ENCODE data around the gene CACNA1B. TPM values are rescaled to one million over a fixed set of nuclear protein-coding genes. Genes with fewer than 3 reads are reported as not detected.

The CACNA1B gene
- polyA plus RNA-seq, 1 of the 3 experiments (the other 2 are of a cell fraction): 0.03 TPM

- TF ChIP-seq CHD2 (IDR thresholded peaks at IDR 0.05; ENCODE audit: low read length, partially characterized antibody) (no peak), GABPA (IDR thresholded peaks at IDR 0.05; ENCODE audit: low read depth) (no peak), ZBTB33 (IDR thresholded peaks at IDR 0.05; ENCODE audit: borderline replicate concordance, low read depth) (no peak), MEF2A (IDR thresholded peaks at IDR 0.05; ENCODE audit: borderline replicate concordance, low read depth) (no peak)
Observed at GRCh38 chr9:137972355-137972987, 94.9 kb downstream of the CACNA1B start (continued).

DNA sequence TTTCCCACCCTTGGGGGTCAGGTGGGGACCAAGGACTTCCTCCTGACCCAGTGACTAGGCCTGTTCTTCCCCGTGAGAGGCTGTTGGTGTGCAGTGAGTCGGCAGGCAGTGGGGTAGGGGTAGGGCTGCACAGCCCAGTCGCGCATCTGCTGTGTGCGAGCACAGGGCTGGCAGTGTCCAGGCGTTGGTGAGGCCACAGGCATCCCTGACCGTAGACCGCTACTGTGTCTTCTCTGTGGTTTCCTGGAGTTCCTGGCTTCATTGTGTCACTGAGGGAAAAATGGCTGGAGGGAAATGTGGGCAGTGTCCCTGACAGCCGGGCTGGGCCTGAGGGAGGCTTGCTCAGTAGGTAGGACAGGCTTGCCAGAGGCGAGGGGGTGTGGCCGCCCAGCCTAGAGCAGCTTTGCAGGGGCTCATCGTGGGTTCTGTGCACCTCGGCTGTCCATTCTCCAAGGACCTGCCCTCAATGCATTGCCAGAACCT, 95.4 kb downstream of the CACNA1B start:
- H3K36me3 ChIP-seq (replicated peaks in 1 of 2; ENCODE audit: control insufficient read depth in 1 of 2, insufficient read depth in 2 of 2, low read length in 1 of 2): no peaks in the 10 kb centered on the region
- H3K4me2 ChIP-seq: no peak overlapping the region
- POLR2A ChIA-PET: no interaction called here
- no peaks in the 10 kb centered on the region for H3K9me2 ChIP-seq
- H3K9ac ChIP-seq: no peak overlapping the region
- H3K27me3 ChIP-seq (ENCODE audit: insufficient read depth): no peaks in the 10 kb centered on the region
- no peak overlapping the region for H3K27ac ChIP-seq (ENCODE audit: low read depth in 2 of 2, low read length in 1 of 2)
- WGBS (ENCODE audit: low lambda C conversion rate): 50% methylated on average over 4 of the region's 13 CpGs
- H3K9me3 ChIP-seq: no peaks in the 10 kb centered on the region
- peaks cover 0 to 20% of the 10 kb centered on the region in 2 experiments; a peak in 1 of 4 replicates for H3K4me1 ChIP-seq (ENCODE audit: control insufficient read depth in 1 of 2, insufficient read depth in 2 of 2, low read depth in 1 of 2, low read length in 1 of 2)
- CTCF ChIA-PET: no interaction called here
- H4K20me1 ChIP-seq (ENCODE audit: insufficient read depth): no peaks in the 10 kb centered on the region
- H3F3A ChIP-seq (replicated peaks; ENCODE audit: insufficient read depth): no peaks in the 10 kb centered on the region
- peak; percentile 12 for DNase-seq
- H3K4me3 ChIP-seq (ENCODE audit: low read depth in 2 of 2, low read length in 1 of 2): no peak overlapping the region
- no peaks in the 10 kb centered on the region for H3K79me2 ChIP-seq (ENCODE audit: insufficient read depth)
- H2AFZ ChIP-seq (ENCODE audit: low read depth): no peak overlapping the region
- TF ChIP-seq FOSL2 (IDR thresholded peaks at IDR 0.05; ENCODE audit: borderline replicate concordance, low read depth) (no peak), FOXM1 (IDR thresholded peaks at IDR 0.05; ENCODE audit: low read depth) (no peak), PBX3 (IDR thresholded peaks at IDR 0.05) (no peak), JUND (IDR thresholded peaks at IDR 0.05) (no peak), RAD21 (IDR thresholded peaks at IDR 0.05; ENCODE audit: low read length) (no peak), USF1 (IDR thresholded peaks at IDR 0.05; ENCODE audit: borderline replicate concordance, low read depth) (no peak), RXRA (IDR thresholded peaks at IDR 0.05; ENCODE audit: borderline replicate concordance, low read depth) (no peak), YY1 (IDR thresholded peaks at IDR 0.05; ENCODE audit: low read depth) (no peak), TAF1 (IDR thresholded peaks at IDR 0.05; ENCODE audit: borderline replicate concordance, low read depth, low read length) (no peak), REST (IDR thresholded peaks at IDR 0.05; ENCODE audit: low read depth, low read length) (no peak), POLR2AphosphoS5 (IDR thresholded peaks at IDR 0.05; ENCODE audit: low read depth, low read length) (no peak), RFX5 (IDR thresholded peaks at IDR 0.05; ENCODE audit: low read length) (no peak), EZH2phosphoT487 (IDR thresholded peaks at IDR 0.05; ENCODE audit: borderline replicate concordance, low read depth) (no peak), NRF1 (IDR thresholded peaks at IDR 0.05; ENCODE audit: low read depth, low read length) (no peak), GATA2 (CRISPR knock-in tag; IDR thresholded peaks at IDR 0.05) (no peak), ZBTB33 (IDR thresholded peaks at IDR 0.05; ENCODE audit: borderline replicate concordance, low read depth) (no peak), MAX (IDR thresholded peaks at IDR 0.05; ENCODE audit: low read depth) (no peak), EP300 (IDR thresholded peaks at IDR 0.05; ENCODE audit: borderline replicate concordance in 1 of 2, low read depth in 1 of 2, low read length in 1 of 2) (no peak), MEF2A (IDR thresholded peaks at IDR 0.05; ENCODE audit: borderline replicate concordance, low read depth) (no peak)

Measured in SK-N-SH (cell line).